Naive B cell (primary cell): ENCODE results near the gene MPRIP. TPM values are rescaled to one million over a fixed set of nuclear protein-coding genes. Genes with fewer than 3 reads are reported as not detected.
A peak's percentile ranks its signal among the peaks of the same experiment; 100 is the strongest.

Experiments used
- ATAC-seq, 2 donors: fragments of 150-1000 bp; cut with Tn5 transposase; 2 replicates each; pipeline ENCODE4 v1.10.0; 2021; ENCODE audit warnings: low read depth in 2 of 2, mild to moderate bottlenecking in 2 of 2, moderate library complexity in 2 of 2
- DNase-seq: peaks from one replicate; pipeline ENCODE4 v3.0.0; 2022
- H3K27ac Mint-ChIP-seq, 6 donors: one replicate each; pipeline ENCODE4 v1.8.0; 2020 to 2022; ENCODE audit warnings: mild to moderate bottlenecking in 6 of 6, mixed read lengths in 6 of 6, moderate library complexity in 5 of 6, inconsistent platforms in 2 of 6
- H3K27me3 Mint-ChIP-seq, 3 donors: one replicate each; pipeline ENCODE4 v1.8.0; 2021 to 2022; ENCODE audit warnings: mixed read lengths in 3 of 3, mild to moderate bottlenecking in 1 of 3
- H3K36me3 Mint-ChIP-seq, 2 donors: one replicate each; pipeline ENCODE4 v1.8.0; 2020 to 2022; ENCODE audit warnings: mixed read lengths in 2 of 2, inconsistent platforms in 1 of 2, mild to moderate bottlenecking in 1 of 2
- H3K4me1 Mint-ChIP-seq, 3 donors: one replicate each; pipeline ENCODE4 v1.8.0; 2020 to 2022; ENCODE audit warnings: mixed read lengths in 3 of 3, inconsistent platforms in 1 of 3, mild to moderate bottlenecking in 1 of 3, moderate library complexity in 1 of 3
- H3K4me3 Mint-ChIP-seq, 8 donors: one replicate each; pipeline ENCODE4 v1.8.0; 2020 to 2022; ENCODE audit warnings: mild to moderate bottlenecking in 8 of 8, mixed read lengths in 8 of 8, moderate library complexity in 8 of 8, inconsistent platforms in 2 of 8
- H3K9me3 Mint-ChIP-seq, 7 donors: one replicate each; pipeline ENCODE4 v1.8.0; 2020 to 2022; ENCODE audit warnings: mixed read lengths in 7 of 7, mild to moderate bottlenecking in 5 of 7, inconsistent platforms in 2 of 7, moderate library complexity in 1 of 7
- polyA plus RNA-seq, 6 donors: library from polyadenylated mRNA; unstranded; fragments of 300-500 nt; fragmentation: Illumina TruSeq; gene quantifications; one replicate each; pipeline ENCODE4 v1.2.3, GENCODE V29; 2021; ENCODE audit warnings: low read depth in 6 of 6

MPRIP gene
- polyA plus RNA-seq, 6 donors from 2014 or later: 1.9 to 26.0 (median 12.6) TPM

GRCh38 chr17:17053446-17054379 lies 11.5 kb downstream of the MPRIP start:
- Mint-ChIP-seq H3K4me3 (peak overlapping the region in 5 of 8 donors; percentile 15 to 77 (median 57)), H3K27me3 (no peaks in the 10 kb centered on the region), H3K4me1 (peaks cover 48 to 65% (median 64%) of the 10 kb centered on the region in 3 donors), H3K36me3 (no peaks in the 10 kb centered on the region), H3K9me3 (no peaks in the 10 kb centered on the region), H3K27ac (peak overlapping the region in 4 of 6 donors; percentile 20 to 93 (median 83))
- DNase-seq: no peak
- no peak for ATAC-seq

GRCh38 chr17:17054636-17055035 lies 12.4 kb downstream of the MPRIP start:
- H3K36me3 Mint-ChIP-seq: no peaks in the 10 kb centered on the region
- H3K4me3 Mint-ChIP-seq: no peak overlapping the region
- H3K27me3 Mint-ChIP-seq: no peaks in the 10 kb centered on the region
- H3K9me3 Mint-ChIP-seq: no peaks in the 10 kb centered on the region
- ATAC-seq: no peak
- H3K27ac Mint-ChIP-seq: peak overlapping the region in 1 of 6 donors; percentile 77
- DNase-seq: no peak
- H3K4me1 Mint-ChIP-seq: peaks cover 48 to 59% (median 59%) of the 10 kb centered on the region in 3 donors

- Mint-ChIP-seq H3K36me3 (no peaks in the 10 kb centered on the region), H3K27me3 (no peaks in the 10 kb centered on the region), H3K27ac (peak overlapping the region in 3 of 6 donors; percentile 62 to 80 (median 79)), H3K4me3 (no peak overlapping the region), H3K4me1 (peaks cover 53 to 59% (median 59%) of the 10 kb centered on the region in 3 donors), H3K9me3 (no peaks in the 10 kb centered on the region)
- ATAC-seq (no peak), DNase-seq (no peak)
Observed at GRCh38 chr17:17055286-17056155, 13.3 kb downstream of the MPRIP start.

- H3K36me3 Mint-ChIP-seq: no peaks in the 10 kb centered on the region
- DNase-seq: no peak
- H3K4me3 Mint-ChIP-seq: peak overlapping the region in 1 of 8 donors; percentile 66
- H3K9me3 Mint-ChIP-seq: no peaks in the 10 kb centered on the region
- ATAC-seq: no peak
- peak overlapping the region in 2 of 6 donors; percentile 62 to 80 for H3K27ac Mint-ChIP-seq
- H3K27me3 Mint-ChIP-seq: no peaks in the 10 kb centered on the region
- peaks cover 51 to 59% (median 59%) of the 10 kb centered on the region in 3 donors for H3K4me1 Mint-ChIP-seq
Observed at GRCh38 chr17:17056156-17056539, 13.9 kb downstream of the MPRIP start.

- Mint-ChIP-seq H3K4me1 (peaks cover 55 to 65% (median 59%) of the 10 kb centered on the region in 3 donors), H3K4me3 (no peak overlapping the region), H3K36me3 (no peaks in the 10 kb centered on the region), H3K9me3 (no peaks in the 10 kb centered on the region), H3K27me3 (no peaks in the 10 kb centered on the region), H3K27ac (peak overlapping the region in 2 of 6 donors; percentile 35 to 38)
- ATAC-seq (no peak), DNase-seq (no peak)
Observed at GRCh38 chr17:17057057-17057551, 14.8 kb downstream of the MPRIP start.

- peak overlapping the region in 2 of 6 donors; percentile 8 to 90 for H3K27ac Mint-ChIP-seq
- H3K4me3 Mint-ChIP-seq: peak overlapping the region in 1 of 8 donors; percentile 40
- no peaks in the 10 kb centered on the region for H3K9me3 Mint-ChIP-seq
- H3K36me3 Mint-ChIP-seq: peaks cover 0 to 4% of the 10 kb centered on the region in 2 donors
- H3K4me1 Mint-ChIP-seq: peaks cover 55 to 65% (median 59%) of the 10 kb centered on the region in 3 donors
- DNase-seq (no peak), ATAC-seq (no peak)
- no peaks in the 10 kb centered on the region for H3K27me3 Mint-ChIP-seq
Observed at GRCh38 chr17:17058304-17058703, 16.0 kb downstream of the MPRIP start.

- ATAC-seq: no peak
- no peak for DNase-seq
- H3K4me3 Mint-ChIP-seq: no peak overlapping the region
- H3K27ac Mint-ChIP-seq: peak overlapping the region in 1 of 6 donors; percentile 45
- no peaks in the 10 kb centered on the region for H3K9me3 Mint-ChIP-seq
- H3K27me3 Mint-ChIP-seq: no peaks in the 10 kb centered on the region
- H3K36me3 Mint-ChIP-seq: peaks cover 0 to 4% of the 10 kb centered on the region in 2 donors
- peaks cover 53 to 67% (median 60%) of the 10 kb centered on the region in 3 donors for H3K4me1 Mint-ChIP-seq
Observed at GRCh38 chr17:17059301-17059890, 17.1 kb downstream of the MPRIP start.

- Mint-ChIP-seq H3K4me1 (peaks cover 60 to 74% (median 61%) of the 10 kb centered on the region in 3 donors), H3K9me3 (no peaks in the 10 kb centered on the region), H3K27ac (peak overlapping the region in 3 of 6 donors; percentile 45 to 54 (median 51)), H3K27me3 (no peaks in the 10 kb centered on the region), H3K4me3 (peak overlapping the region in 1 of 8 donors; percentile 15), H3K36me3 (peaks cover 0 to 4% of the 10 kb centered on the region in 2 donors)
- no peak for ATAC-seq
- no peak for DNase-seq
Observed at GRCh38 chr17:17060001-17060922, 18.0 kb downstream of the MPRIP start.

- Mint-ChIP-seq H3K4me1 (peaks cover 66 to 74% (median 66%) of the 10 kb centered on the region in 3 donors), H3K36me3 (peaks cover 0 to 4% of the 10 kb centered on the region in 2 donors)
- DNase-seq: no peak
Observed at GRCh38 chr17:17060930-17061329, 18.7 kb downstream of the MPRIP start.

GRCh38 chr17:17061516-17061915 lies 19.3 kb downstream of the MPRIP start:
- Mint-ChIP-seq H3K4me3 (peak overlapping the region in 1 of 8 donors; percentile 73), H3K9me3 (no peaks in the 10 kb centered on the region), H3K27ac (peak overlapping the region in 4 of 6 donors; percentile 21 to 83 (median 44)), H3K36me3 (peaks cover 0 to 4% of the 10 kb centered on the region in 2 donors), H3K4me1 (peaks cover 68 to 78% (median 72%) of the 10 kb centered on the region in 3 donors), H3K27me3 (no peaks in the 10 kb centered on the region)
- DNase-seq (no peak), ATAC-seq (no peak)

More at GRCh38 chr17:17060930-17061329, 18.7 kb downstream of the MPRIP start:
- Mint-ChIP-seq H3K9me3 (no peaks in the 10 kb centered on the region), H3K27ac (peak overlapping the region in 5 of 6 donors; percentile 36 to 83 (median 53)), H3K4me3 (no peak overlapping the region), H3K27me3 (no peaks in the 10 kb centered on the region)
- no peak for ATAC-seq

GRCh38 chr17:17062356-17062755 lies 20.1 kb downstream of the MPRIP start:
- H3K9me3 Mint-ChIP-seq: no peaks in the 10 kb centered on the region
- peaks cover 72 to 84% (median 73%) of the 10 kb centered on the region in 3 donors for H3K4me1 Mint-ChIP-seq
- peaks cover 0 to 4% of the 10 kb centered on the region in 2 donors for H3K36me3 Mint-ChIP-seq
- no peaks in the 10 kb centered on the region for H3K27me3 Mint-ChIP-seq
- ATAC-seq (peak in 1 of 2 donors; percentile 20), DNase-seq (no peak)
- peak overlapping the region in 4 of 6 donors; percentile 66 to 95 (median 78) for H3K27ac Mint-ChIP-seq
- H3K4me3 Mint-ChIP-seq: peak overlapping the region in 6 of 8 donors; percentile 27 to 74 (median 60)

GRCh38 chr17:17062866-17063265 lies 20.6 kb downstream of the MPRIP start:
- Mint-ChIP-seq H3K9me3 (no peaks in the 10 kb centered on the region), H3K36me3 (peaks cover 0 to 4% of the 10 kb centered on the region in 2 donors), H3K4me3 (peak overlapping the region in 5 of 8 donors; percentile 30 to 73 (median 55)), H3K4me1 (peaks cover 75 to 88% (median 77%) of the 10 kb centered on the region in 3 donors), H3K27me3 (no peaks in the 10 kb centered on the region), H3K27ac (peak overlapping the region in 5 of 6 donors; percentile 41 to 93 (median 75))
- DNase-seq (no peak), ATAC-seq (peak; percentile 48 to 50)
